Kidney capillary endothelial cell (primary cell): Measurements from ENCODE around the gene RBMY1J.
"Not testable (repeated sequence)": the region's sequence is repeated elsewhere in the genome, so short reads cannot be mapped to it uniquely, and the experiment has no call there.

Experiments
- DNase-seq: peaks from one replicate; pipeline ENCODE4 v3.0.0-alpha.2; 2018; ENCODE audit warnings: low spot score

RBMY1J gene

DNA sequence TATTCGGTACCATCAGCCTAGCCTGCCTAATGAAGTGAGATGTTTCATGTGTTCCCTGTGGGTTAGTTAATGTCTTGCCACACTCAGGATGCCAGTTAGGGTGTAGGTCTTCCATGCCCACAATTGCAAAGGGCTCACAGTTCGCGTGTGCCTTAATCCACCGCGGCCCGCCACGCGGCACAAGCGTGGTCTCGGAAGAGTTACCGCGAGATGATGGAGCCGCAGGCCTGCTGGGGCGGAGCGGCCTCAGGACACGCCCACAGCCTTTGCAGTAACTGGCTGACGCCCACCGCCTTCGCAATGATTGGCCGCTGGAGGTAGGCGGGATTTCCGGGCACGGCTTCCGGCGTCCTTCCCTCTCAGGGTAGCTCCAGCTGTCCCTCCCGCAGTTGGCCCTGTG is at the start of gene RBMY1J:
Gene RBMY1J, plus strand, starts transcription at position 301 of the 400 bp plus-strand sequence. CDS start 2,038 bp downstream, outside the sequence.
- not testable (repeated sequence) for DNase-seq

DNA sequence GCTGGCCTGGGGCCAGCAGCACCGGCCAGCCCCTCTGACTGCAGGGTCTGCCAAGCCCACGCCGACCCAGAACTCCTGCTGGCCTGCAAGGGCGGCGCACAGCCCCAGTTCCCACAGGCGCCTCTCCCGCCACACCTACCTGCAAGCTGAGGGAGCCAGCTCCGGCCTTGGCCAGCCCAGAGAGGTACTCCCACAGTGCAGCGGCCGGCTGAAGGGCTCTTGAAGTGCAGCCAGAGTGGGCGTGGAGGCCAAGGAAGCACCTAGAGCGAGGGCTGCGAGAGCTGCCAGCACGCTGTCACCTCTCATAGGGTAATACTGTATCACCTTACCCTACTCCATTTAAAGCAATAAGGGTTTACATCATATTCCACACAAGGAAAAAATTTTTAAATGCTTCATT is 35.8 kb upstream of the RBMY1J start:
- no peak for DNase-seq

DNA sequence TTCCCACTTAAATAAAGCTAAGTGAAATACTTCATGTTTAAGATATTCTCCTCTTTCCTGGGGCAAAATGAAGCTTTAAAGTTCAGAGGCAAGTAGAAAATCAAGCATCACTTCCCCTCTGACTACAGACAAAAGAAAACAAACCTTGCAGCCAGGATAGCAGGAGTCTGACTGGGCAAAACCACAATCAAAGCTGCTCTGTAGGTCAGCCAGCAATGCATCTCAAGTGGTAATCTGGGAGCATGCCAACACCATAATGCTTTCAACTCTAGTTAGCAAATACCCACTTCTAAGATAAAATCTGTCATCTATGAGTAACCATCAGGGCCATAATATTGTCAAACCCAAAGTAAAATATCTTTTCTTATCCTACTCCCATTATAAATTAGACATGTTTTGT is 32.6 kb upstream of the RBMY1J start:
- DNase-seq = no peak

DNA sequence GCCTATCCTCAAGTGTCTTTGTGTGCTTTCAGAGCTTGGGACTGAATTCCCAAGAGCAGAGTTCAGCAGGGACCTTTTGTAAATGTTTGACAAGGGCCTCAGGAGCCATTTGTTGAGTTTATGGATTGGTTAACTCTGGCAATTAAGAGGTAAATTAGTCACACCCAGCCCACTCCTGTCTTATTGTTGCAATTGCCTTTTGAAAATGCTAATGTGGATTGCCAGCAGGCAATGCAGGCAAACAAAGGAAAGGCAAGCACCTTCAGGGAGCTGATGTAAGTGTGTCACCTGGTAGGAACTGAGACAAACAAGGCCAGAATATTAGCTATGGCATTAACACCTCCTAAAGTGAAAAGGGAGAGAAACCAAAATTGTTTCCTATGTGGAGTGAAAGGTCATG is 29.7 kb upstream of the RBMY1J start:
- no peak for DNase-seq

DNA sequence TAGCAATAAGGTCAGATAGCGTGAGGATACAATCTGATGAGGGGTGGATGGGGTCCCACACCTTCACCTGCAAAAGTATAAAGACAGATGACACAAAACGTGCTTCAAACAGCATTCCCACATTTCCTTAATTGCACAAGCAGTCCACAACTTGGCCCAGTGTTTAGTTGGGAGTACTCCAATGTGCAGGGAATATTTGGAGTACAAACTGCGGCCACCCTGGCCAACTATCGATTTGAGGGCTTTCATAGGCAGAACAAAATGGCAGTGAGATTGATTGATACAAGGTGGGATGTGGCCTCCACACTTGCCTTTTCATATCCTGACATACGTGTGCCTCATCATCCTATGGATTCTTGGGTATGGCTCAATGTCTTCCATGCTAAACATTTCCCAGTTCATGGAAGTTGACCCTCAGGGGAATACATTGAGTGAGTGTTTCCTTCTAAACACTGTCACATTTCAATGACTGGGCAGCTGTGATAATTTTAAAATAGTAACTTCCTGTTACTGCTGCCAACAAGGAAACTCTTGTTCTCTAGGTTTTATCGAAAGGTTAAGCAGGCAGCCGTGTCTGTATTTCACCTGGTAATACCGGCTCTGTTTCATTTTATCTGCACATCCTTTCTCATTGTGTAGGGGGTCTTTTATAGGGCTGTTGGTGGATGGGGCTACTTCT is 41.6 kb downstream of the RBMY1J start:
- not testable (repeated sequence) for DNase-seq

DNA sequence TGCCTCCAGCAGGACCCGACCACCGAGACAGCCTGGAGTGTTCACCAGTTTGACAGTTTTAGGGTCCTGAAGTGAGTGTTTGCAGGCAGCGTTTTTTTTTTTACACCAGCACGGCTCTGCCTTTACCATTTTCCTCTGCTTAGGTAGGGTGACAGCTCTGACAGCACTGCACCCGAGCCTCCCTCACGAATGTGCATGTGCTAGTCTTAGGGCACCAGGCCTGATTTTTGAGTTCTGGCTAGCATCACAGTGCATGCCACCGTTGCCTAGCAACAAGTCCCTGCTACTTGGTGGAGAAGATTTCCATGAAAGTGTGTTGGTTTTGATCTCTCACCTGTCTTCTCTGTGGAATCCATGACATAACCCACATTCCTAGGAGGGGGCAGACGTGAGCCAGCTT is 52.3 kb downstream of the RBMY1J start:
- not testable (repeated sequence) for DNase-seq

DNA sequence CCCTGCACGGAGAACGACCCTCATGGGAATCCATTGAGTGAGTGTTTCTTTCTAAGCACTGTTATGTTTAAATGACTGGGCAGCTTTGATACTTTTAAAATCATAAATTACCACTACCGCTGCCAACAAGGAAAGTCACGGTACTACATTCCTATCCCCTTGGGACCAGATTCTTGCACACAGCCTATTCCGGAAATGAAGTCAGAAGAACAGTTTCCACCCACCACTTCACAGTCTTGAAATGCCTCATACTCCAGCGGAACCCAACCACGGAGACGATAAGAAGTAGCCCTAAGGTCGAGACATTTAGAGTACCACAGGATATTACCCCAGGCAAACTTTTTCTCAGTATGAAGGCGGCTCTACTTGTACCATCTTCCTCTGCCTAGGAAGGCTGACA is 58.8 kb downstream of the RBMY1J start:
- DNase-seq = not testable (repeated sequence)
